IPS-15b (cell line): ENCODE measurements around the gene RYR3.

Experiments used
- H3K27me3 ChIP-seq: one replicate; pipeline ENCODE4 v1.6.1; 2013; ENCODE audit warnings: low read length; ENCODE audit not compliant: control insufficient read depth, insufficient read depth
- H3K36me3 ChIP-seq: one replicate; pipeline ENCODE4 v1.6.1; 2013; ENCODE audit warnings: low read length; ENCODE audit not compliant: control insufficient read depth, insufficient read depth
- H3K4me1 ChIP-seq: one replicate; pipeline ENCODE4 v1.6.1; 2013; ENCODE audit warnings: mild to moderate bottlenecking, low read length; ENCODE audit not compliant: control insufficient read depth, insufficient read depth
- H3K4me3 ChIP-seq: one replicate; pipeline ENCODE4 v1.5.1; 2013; ENCODE audit warnings: low read depth, low read length
- H3K9ac ChIP-seq: one replicate; pipeline ENCODE4 v1.6.1; 2013; ENCODE audit warnings: low read depth, mild to moderate bottlenecking, low read length
- H3K9me3 ChIP-seq: one replicate; pipeline ENCODE4 v1.6.1; 2013; ENCODE audit warnings: mild to moderate bottlenecking, low read length; ENCODE audit not compliant: control insufficient read depth, insufficient read depth

The RYR3 gene

GRCh38 chr15:33600212-33600611 lies 289.4 kb downstream of the RYR3 start:
- H3K36me3 ChIP-seq, result no peaks in the 10 kb centered on the region

DNA sequence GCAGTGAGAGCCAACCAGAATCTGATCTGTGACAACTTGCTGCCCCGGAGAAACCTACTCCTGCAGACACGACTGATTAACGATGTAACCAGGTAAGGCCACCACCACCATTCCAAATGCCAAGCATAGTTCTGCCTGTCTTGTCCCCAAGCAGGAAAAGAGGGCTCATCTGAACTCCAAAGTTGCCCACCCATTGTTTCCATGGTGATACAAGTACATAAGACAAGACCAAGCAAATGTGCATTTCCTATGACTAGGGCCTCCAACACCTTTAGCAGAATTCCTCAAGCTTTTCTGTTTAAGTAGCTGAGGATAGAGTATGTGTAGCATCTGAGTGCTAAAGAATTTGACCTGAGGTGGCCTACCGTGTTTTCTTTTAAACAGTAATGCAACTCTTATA lies 290.7 kb downstream of the RYR3 start:
- H3K27me3 ChIP-seq, result no peaks in the 10 kb centered on the region
- peaks cover 14% of the 10 kb centered on the region for H3K4me1 ChIP-seq
- H3K9ac ChIP-seq, result no peak overlapping the region
- H3K9me3 ChIP-seq, result no peaks in the 10 kb centered on the region
- H3K36me3 ChIP-seq, result no peaks in the 10 kb centered on the region
- no peak overlapping the region for H3K4me3 ChIP-seq

More at GRCh38 chr15:33600212-33600611, 289.4 kb downstream of the RYR3 start:
- H3K4me3 ChIP-seq, result no peak overlapping the region
- no peaks in the 10 kb centered on the region for H3K27me3 ChIP-seq
- no peaks in the 10 kb centered on the region for H3K9me3 ChIP-seq
- H3K4me1 ChIP-seq, result peaks cover 14% of the 10 kb centered on the region
- H3K9ac ChIP-seq, result no peak overlapping the region

GRCh38 chr15:33608714-33609113 lies 297.9 kb downstream of the RYR3 start:
- Histone ChIP-seq H3K27me3 (peaks cover 3% of the 10 kb centered on the region), H3K36me3 (no peaks in the 10 kb centered on the region), H3K9me3 (no peaks in the 10 kb centered on the region), H3K4me1 (peaks cover 2% of the 10 kb centered on the region), H3K9ac (no peak overlapping the region), H3K4me3 (no peak overlapping the region)

DNA sequence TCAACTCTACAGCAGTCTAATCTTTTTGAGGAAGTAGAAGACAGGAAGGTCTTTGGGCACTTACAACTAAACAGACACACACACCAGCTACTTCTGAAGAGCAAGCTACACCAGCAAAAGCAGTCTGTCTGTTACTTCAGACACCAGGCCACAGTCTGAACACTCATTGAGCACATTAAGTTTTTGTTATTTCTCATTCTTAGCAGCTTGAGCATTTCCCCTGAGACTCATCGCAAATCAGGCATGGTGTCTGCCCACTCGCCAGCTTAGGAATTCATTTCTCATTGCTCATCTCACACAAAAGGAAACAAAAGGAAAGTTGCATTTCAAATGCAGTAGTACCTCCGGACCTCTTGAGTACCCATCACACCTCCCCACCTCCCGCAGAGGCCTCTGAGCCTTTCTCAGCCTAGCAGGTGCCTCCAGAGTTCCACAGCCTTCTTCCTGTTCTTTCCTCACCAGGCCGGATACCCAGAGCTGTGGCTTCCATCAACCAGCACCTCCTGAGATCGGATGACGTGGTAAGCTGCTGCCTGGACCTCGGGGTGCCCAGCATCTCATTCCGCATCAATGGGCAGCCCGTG lies 302.0 kb downstream of the RYR3 start:
- Histone ChIP-seq H3K9ac (no peak overlapping the region), H3K9me3 (no peaks in the 10 kb centered on the region), H3K4me3 (no peak overlapping the region), H3K27me3 (peaks cover 3% of the 10 kb centered on the region), H3K36me3 (no peaks in the 10 kb centered on the region), H3K4me1 (peaks cover 2% of the 10 kb centered on the region)

DNA sequence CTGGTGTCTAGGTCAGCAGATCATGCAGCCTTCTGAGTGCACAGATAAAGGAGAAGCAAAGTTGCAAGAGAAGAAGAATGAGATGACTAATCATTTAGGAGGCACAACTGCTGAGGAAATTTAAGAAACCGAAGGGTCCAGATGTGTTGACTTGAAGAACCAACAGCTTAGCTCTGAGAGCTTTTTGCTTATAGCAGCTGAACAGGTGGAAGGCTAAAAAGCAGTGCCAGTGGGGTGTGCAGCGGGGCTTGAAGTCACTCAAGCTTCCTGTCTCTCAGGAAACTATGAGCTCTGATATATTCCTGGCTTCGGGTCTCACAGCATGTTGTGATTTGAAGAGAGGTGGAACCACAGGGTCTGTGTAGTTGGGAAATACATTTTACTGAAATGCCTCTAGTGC lies 305.7 kb downstream of the RYR3 start:
- Histone ChIP-seq H3K4me3 (no peak overlapping the region), H3K9ac (no peak overlapping the region), H3K27me3 (no peaks in the 10 kb centered on the region), H3K4me1 (peaks cover 2% of the 10 kb centered on the region), H3K36me3 (no peaks in the 10 kb centered on the region), H3K9me3 (no peaks in the 10 kb centered on the region)

DNA sequence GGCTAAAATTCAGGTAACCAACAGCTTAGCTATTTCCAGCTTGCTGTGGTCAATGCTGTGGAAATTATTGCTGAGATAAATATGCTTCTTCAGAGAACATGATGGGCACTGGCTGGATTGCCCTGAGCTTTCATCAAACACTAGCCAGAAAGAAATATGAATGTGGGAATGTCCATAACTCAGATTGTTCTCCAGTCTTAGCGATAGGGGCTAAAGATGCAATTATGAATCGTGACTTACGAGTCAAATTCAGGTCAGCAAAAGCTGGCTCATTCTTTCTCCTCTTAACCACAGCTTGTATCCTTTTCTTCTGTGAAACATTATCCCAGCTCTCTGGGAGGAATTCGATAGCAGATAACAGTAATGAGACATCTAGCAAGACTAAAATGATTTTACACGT lies 307.6 kb downstream of the RYR3 start:
- H3K4me3 ChIP-seq, result no peak overlapping the region
- no peaks in the 10 kb centered on the region for H3K4me1 ChIP-seq
- no peak overlapping the region for H3K9ac ChIP-seq
- no peaks in the 10 kb centered on the region for H3K36me3 ChIP-seq
- no peaks in the 10 kb centered on the region for H3K9me3 ChIP-seq
- H3K27me3 ChIP-seq, result no peaks in the 10 kb centered on the region

DNA sequence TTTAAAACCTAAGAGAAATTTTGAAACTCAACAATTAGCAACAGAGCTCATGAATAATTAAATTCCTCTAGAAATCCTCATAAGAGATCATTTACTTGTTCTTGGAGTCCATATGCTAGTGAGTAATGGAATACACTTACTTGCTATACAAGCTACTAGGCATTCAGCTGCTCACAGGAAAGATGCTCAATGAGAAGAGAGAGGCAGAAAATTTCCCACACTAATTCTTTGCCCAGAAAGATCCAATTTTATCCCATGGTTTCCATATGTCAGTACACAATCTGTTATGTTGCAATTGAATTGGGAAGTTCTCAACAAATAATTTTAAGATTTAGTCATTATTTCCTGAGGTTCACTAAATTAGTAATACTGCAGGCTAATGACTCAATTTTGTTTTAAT lies 310.4 kb downstream of the RYR3 start:
- H3K9ac ChIP-seq, result no peak overlapping the region
- no peak overlapping the region for H3K4me3 ChIP-seq
- H3K4me1 ChIP-seq, result no peaks in the 10 kb centered on the region
- no peaks in the 10 kb centered on the region for H3K36me3 ChIP-seq
- no peaks in the 10 kb centered on the region for H3K27me3 ChIP-seq
- H3K9me3 ChIP-seq, result no peaks in the 10 kb centered on the region

GRCh38 chr15:33623010-33623409 lies 312.2 kb downstream of the RYR3 start:
- H3K36me3 ChIP-seq, result no peaks in the 10 kb centered on the region
- H3K9me3 ChIP-seq, result peaks cover 2% of the 10 kb centered on the region
- no peaks in the 10 kb centered on the region for H3K4me1 ChIP-seq
- H3K4me3 ChIP-seq, result no peak overlapping the region
- H3K9ac ChIP-seq, result no peak overlapping the region
- no peaks in the 10 kb centered on the region for H3K27me3 ChIP-seq

- no peaks in the 10 kb centered on the region for H3K36me3 ChIP-seq
- H3K4me1 ChIP-seq, result no peaks in the 10 kb centered on the region
- no peaks in the 10 kb centered on the region for H3K27me3 ChIP-seq
- H3K9ac ChIP-seq, result no peak overlapping the region
- no peak overlapping the region for H3K4me3 ChIP-seq
- peaks cover 2% of the 10 kb centered on the region for H3K9me3 ChIP-seq
Measured at GRCh38 chr15:33624439-33624838, 313.7 kb downstream of the RYR3 start.

DNA sequence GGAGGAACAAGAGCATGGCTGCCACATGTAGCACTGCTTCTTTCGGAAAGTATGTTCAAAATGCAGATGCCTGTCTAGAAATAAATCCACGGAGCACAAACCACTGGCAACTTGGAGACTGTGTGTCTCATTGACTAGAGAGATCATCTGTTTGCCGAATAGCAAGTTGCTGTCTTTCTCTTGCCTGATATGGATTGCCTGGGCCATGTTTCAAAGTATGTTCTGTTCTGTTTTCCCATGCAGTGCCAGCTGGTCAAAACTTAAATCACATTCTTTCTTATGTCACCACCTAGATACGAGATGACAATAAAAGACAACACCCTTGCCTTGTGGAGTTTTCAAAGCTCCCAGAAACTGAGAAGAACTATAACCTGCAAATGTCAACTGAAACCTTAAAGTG lies 318.9 kb downstream of the RYR3 start:
- H3K36me3 ChIP-seq, result no peaks in the 10 kb centered on the region
- no peak overlapping the region for H3K4me3 ChIP-seq
- H3K9me3 ChIP-seq, result peaks cover 2% of the 10 kb centered on the region
- H3K9ac ChIP-seq, result no peak overlapping the region
- H3K4me1 ChIP-seq, result no peaks in the 10 kb centered on the region
- no peaks in the 10 kb centered on the region for H3K27me3 ChIP-seq

DNA sequence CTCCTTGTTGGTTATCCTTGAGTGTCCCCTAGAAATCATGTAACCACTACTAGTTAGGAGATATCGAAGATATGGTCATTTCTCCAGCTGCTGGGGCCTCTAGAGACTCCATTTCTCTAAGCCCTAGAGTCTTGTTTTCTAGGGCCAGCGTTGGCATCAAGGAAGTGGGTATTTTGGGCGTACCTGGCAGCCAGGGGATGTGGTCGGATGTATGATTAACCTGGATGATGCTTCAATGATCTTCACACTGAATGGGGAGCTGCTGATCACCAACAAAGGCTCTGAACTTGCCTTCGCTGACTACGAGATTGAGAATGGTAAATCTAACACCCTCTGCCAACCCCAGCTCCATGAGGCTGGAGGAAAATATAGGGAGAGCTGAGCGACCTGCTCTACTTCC lies 325.5 kb downstream of the RYR3 start:
- H3K4me1 ChIP-seq, result no peaks in the 10 kb centered on the region
- H3K36me3 ChIP-seq, result no peaks in the 10 kb centered on the region
- no peaks in the 10 kb centered on the region for H3K27me3 ChIP-seq

DNA sequence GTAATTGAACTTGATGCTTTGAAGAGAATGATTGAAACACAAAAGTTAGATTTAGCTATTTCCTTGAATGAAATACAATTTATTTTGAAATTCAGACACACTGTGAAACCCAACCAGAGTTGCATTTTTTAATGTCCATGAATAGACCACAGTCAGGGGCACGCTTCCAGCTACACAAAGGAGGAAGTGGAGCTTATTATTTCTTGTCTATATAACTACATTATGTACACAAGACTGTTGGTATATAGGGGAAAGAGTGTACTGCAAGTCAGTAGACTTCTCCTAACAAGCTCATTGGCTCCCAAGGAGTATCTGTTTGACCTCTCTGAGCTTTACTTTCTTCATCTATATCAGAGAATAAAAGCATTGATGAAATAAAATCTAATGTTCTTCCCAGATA lies 326.2 kb downstream of the RYR3 start:
- Histone ChIP-seq H3K9me3 (no peaks in the 10 kb centered on the region), H3K9ac (no peak overlapping the region), H3K4me3 (no peak overlapping the region), H3K27me3 (no peaks in the 10 kb centered on the region), H3K4me1 (no peaks in the 10 kb centered on the region), H3K36me3 (no peaks in the 10 kb centered on the region)

More for the DNA sequence above, 325.5 kb downstream of the RYR3 start:
- H3K9ac ChIP-seq, result no peak overlapping the region
- no peak overlapping the region for H3K4me3 ChIP-seq
- no peaks in the 10 kb centered on the region for H3K9me3 ChIP-seq
